Measurements from ENCODE around the gene STRN.

- TF ChIP-seq POLR2A (IDR thresholded peaks at IDR 0.05): no peak
- no peak for TF ChIP-seq CTCF (IDR thresholded peaks at IDR 0.05)
These were observed 48.0 kb downstream of the STRN start for GRCh38 chr2:36918307-36918706.

Data from upper lobe of left lung (tissue), 4 donors.